Brain microvascular endothelial cell (primary cell): ENCODE data around the gene FAM3D.

ENCODE experiments used
- DNase-seq: peaks from one replicate; pipeline ENCODE4 v3.0.0-alpha.2; 2020
- H3K27ac ChIP-seq: fragments of 250-450 bp; sonication (Bioruptor Pico); 2 replicates; pipeline ENCODE4 v1.5.1; 2020; ENCODE audit warnings: mild to moderate bottlenecking, moderate library complexity
- H3K27me3 ChIP-seq: fragments of 250-450 bp; sonication (Bioruptor Pico); replicated peaks from 2 replicates; pipeline ENCODE4 v1.5.1; 2020; ENCODE audit warnings: mild to moderate bottlenecking
- H3K36me3 ChIP-seq: fragments of 250-450 bp; sonication (Bioruptor Pico); replicated peaks from 2 replicates; pipeline ENCODE4 v1.5.1; 2020; ENCODE audit warnings: mild to moderate bottlenecking
- H3K4me3 ChIP-seq: 2 replicates; pipeline ENCODE4 v1.5.1; 2011; ENCODE audit warnings: low read depth, mild to moderate bottlenecking, control low read depth, low read length, moderate library complexity
- in situ Hi-C: cut with HindIII; loops from 2 replicates; pipeline ENCODE4 v1.10.0; 2017; ENCODE audit warnings: low sequenced_read_pairs, low pct_ligation_motif_present
- TF ChIP-seq, protein P1 (sequence below): IDR thresholded peaks from 2 replicates; pipeline ENCODE4 v1.5.1; 2011; ENCODE audit warnings: low read depth, mild to moderate bottlenecking, moderate library complexity, low read length, control low read depth, inconsistent platforms; ENCODE audit errors: missing control alignments

FAM3D gene

GRCh38 chr3:58656631-58657030, 9.9 kb downstream of the FAM3D start:
- Histone ChIP-seq H3K27me3 (no peaks in the 10 kb centered on the region), H3K27ac (no peak overlapping the region), H3K4me3 (no peak overlapping the region), H3K36me3 (no peaks in the 10 kb centered on the region)
- no peak for DNase-seq
- in situ Hi-C loops = no loop called here
- TF ChIP-seq, protein P1, sequence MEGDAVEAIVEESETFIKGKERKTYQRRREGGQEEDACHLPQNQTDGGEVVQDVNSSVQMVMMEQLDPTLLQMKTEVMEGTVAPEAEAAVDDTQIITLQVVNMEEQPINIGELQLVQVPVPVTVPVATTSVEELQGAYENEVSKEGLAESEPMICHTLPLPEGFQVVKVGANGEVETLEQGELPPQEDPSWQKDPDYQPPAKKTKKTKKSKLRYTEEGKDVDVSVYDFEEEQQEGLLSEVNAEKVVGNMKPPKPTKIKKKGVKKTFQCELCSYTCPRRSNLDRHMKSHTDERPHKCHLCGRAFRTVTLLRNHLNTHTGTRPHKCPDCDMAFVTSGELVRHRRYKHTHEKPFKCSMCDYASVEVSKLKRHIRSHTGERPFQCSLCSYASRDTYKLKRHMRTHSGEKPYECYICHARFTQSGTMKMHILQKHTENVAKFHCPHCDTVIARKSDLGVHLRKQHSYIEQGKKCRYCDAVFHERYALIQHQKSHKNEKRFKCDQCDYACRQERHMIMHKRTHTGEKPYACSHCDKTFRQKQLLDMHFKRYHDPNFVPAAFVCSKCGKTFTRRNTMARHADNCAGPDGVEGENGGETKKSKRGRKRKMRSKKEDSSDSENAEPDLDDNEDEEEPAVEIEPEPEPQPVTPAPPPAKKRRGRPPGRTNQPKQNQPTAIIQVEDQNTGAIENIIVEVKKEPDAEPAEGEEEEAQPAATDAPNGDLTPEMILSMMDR = no peak

GRCh38 chr3:58654466-58654865, 12.1 kb downstream of the FAM3D start:
- no peak overlapping the region for H3K27ac ChIP-seq
- TF ChIP-seq, protein P1 = no peak
- no peaks in the 10 kb centered on the region for H3K27me3 ChIP-seq
- H3K36me3 ChIP-seq = no peaks in the 10 kb centered on the region
- no peak overlapping the region for H3K4me3 ChIP-seq
- in situ Hi-C loops = no loop called here
- DNase-seq = no peak

GRCh38 chr3:58652624-58653023, 13.9 kb downstream of the FAM3D start:
- Histone ChIP-seq H3K27me3 (no peaks in the 10 kb centered on the region), H3K4me3 (no peak overlapping the region), H3K36me3 (no peaks in the 10 kb centered on the region), H3K27ac (no peak overlapping the region)
- in situ Hi-C loops = no loop called here
- no peak for DNase-seq
- TF ChIP-seq, protein P1 = no peak

DNA sequence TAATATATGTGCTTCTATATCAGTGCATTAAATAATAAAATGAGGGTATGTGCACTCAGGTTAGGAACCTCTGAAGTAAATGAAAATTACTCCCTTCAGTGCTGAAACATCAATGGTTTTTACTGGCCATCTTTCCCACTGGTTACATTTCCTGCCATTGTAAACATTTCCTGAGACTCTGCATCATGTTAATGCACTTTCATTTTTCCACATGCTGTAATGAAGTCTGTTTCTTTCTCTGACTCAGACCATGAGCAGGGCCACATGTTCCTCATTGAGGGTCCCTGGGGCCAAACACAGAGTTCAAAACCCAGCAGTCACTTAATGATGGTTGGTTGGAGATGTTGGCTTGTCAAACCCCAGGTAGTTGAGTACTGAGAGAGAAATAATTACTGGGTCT, 15.3 kb downstream of the FAM3D start:
- TF ChIP-seq, protein P1 = no peak
- no peak overlapping the region for H3K27ac ChIP-seq
- no peak for DNase-seq

DNA sequence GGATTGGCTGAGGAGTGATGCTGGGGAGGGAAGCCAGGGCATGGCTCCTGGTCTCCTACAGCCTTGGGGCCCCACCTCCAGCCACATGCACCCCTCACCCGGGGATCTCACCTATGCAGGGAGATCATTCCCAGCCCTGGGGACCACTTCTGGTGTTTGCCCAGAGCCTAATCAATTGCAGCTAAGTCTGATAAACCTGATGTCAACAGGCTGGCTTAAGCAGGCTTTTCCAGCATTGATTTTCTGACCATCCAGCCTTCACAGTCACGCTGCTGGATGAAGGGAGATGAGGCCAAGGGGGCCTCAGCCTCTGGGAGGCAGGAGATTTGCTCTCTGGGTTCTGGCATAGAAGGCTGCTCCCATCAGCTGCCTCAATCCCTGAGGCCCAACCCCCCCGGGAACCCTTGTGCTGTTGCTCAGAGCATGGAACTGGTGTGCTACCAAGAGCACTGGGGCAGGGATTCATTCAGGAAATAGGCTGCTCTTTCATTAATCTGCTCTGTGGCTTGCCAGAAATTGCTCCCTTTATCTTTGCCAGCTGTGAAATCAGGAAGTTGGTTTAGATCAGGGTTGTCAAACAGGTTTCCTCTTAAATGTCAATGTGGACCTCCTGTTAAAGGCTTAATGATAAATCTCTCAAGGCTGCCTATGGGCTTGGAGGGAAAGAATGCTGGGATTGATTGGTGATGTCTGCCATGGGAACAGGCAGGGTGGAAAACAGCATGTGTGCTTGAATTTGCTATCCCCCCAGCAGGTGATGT, 19.0 kb downstream of the FAM3D start:
- H3K27me3 ChIP-seq = no peaks in the 10 kb centered on the region
- in situ Hi-C loops = no loop called here
- H3K4me3 ChIP-seq = no peak overlapping the region
- H3K27ac ChIP-seq = no peak overlapping the region
- no peaks in the 10 kb centered on the region for H3K36me3 ChIP-seq
- TF ChIP-seq, protein P1 = no peak
- no peak for DNase-seq

More for the DNA sequence above, 15.3 kb downstream of the FAM3D start:
- no peak overlapping the region for H3K4me3 ChIP-seq
- H3K36me3 ChIP-seq = no peaks in the 10 kb centered on the region
- H3K27me3 ChIP-seq = no peaks in the 10 kb centered on the region
- in situ Hi-C loops = no loop called here

- H3K27me3 ChIP-seq = no peaks in the 10 kb centered on the region
- TF ChIP-seq, protein P1 = no peak
- no peak overlapping the region for H3K4me3 ChIP-seq
- in situ Hi-C loops = no loop called here
- DNase-seq = no peak
- no peaks in the 10 kb centered on the region for H3K36me3 ChIP-seq
- no peak overlapping the region for H3K27ac ChIP-seq
Measured at GRCh38 chr3:58646503-58646902, 20.1 kb downstream of the FAM3D start.
